ENCODE measurements around the gene BCAP31.
"Not testable (repeated sequence)": the region's sequence is repeated elsewhere in the genome, so short reads cannot be mapped to it uniquely, and the experiment has no call there.

Gene BCAP31

GRCh38 chrX:153762626-153763173 lies 38.5 kb upstream of the BCAP31 start:
- DNase-seq (ENCODE audit: low read depth): no peak

- no peak for DNase-seq (ENCODE audit: low read depth)
Observed at GRCh38 chrX:153761863-153762262, 37.7 kb upstream of the BCAP31 start.

GRCh38 chrX:153755136-153755535 lies 30.9 kb upstream of the BCAP31 start:
- no peak for DNase-seq (ENCODE audit: low read depth)

GRCh38 chrX:153750127-153750774 lies 26.1 kb upstream of the BCAP31 start:
- DNase-seq (ENCODE audit: low read depth): no peak

- not testable (repeated sequence) for DNase-seq (ENCODE audit: low read depth)
Observed at GRCh38 chrX:153749017-153749416, 24.8 kb upstream of the BCAP31 start.

- not testable (repeated sequence) for DNase-seq (ENCODE audit: low read depth)
Observed at GRCh38 chrX:153746991-153747390, 22.8 kb upstream of the BCAP31 start.

GRCh38 chrX:153746359-153746758 lies 22.2 kb upstream of the BCAP31 start:
- DNase-seq (ENCODE audit: low read depth): no peak

GRCh38 chrX:153745067-153745433 lies 20.9 kb upstream of the BCAP31 start:
- not testable (repeated sequence) for DNase-seq (ENCODE audit: low read depth)

- DNase-seq (ENCODE audit: low read depth): no peak
Observed at GRCh38 chrX:153744210-153745066, 20.3 kb upstream of the BCAP31 start.

- not testable (repeated sequence) for DNase-seq (ENCODE audit: low read depth)
Observed at GRCh38 chrX:153743468-153744209, 19.5 kb upstream of the BCAP31 start.

- not testable (repeated sequence) for DNase-seq (ENCODE audit: low read depth)
Observed at GRCh38 chrX:153742796-153743467, 18.7 kb upstream of the BCAP31 start.

GRCh38 chrX:153742111-153742510 lies 17.9 kb upstream of the BCAP31 start:
- not testable (repeated sequence) for DNase-seq (ENCODE audit: low read depth)

- no peak for DNase-seq (ENCODE audit: low read depth)
Observed at GRCh38 chrX:153741446-153741845, 17.3 kb upstream of the BCAP31 start.

GRCh38 chrX:153740631-153741222 lies 16.5 kb upstream of the BCAP31 start:
- DNase-seq (ENCODE audit: low read depth): no peak

- DNase-seq (ENCODE audit: low read depth): no peak
Observed at GRCh38 chrX:153739754-153740486, 15.7 kb upstream of the BCAP31 start.

GRCh38 chrX:153738056-153738605 lies 13.9 kb upstream of the BCAP31 start:
- no peak for DNase-seq (ENCODE audit: low read depth)

- DNase-seq (ENCODE audit: low read depth): no peak
Observed at GRCh38 chrX:153736871-153737441, 12.8 kb upstream of the BCAP31 start.

GRCh38 chrX:153736071-153736820 lies 12.1 kb upstream of the BCAP31 start:
- no peak for DNase-seq (ENCODE audit: low read depth)

- no peak for DNase-seq (ENCODE audit: low read depth)
Observed at GRCh38 chrX:153735274-153735673, 11.1 kb upstream of the BCAP31 start.

Measured in stimulated activated CD8-positive, alpha-beta memory T cell treated with anti-CD3 and anti-CD28 coated beads, Interleukin-12 subunit alpha, Interleukin-12 subunit beta, amount 100 ng/mL, for 4 hours (primary cell).